ENCODE data around the gene NLRP10. TPM values are rescaled to one million over a fixed set of nuclear protein-coding genes. Genes with fewer than 3 reads are reported as not detected.

Gene NLRP10
- total RNA-seq, 2 experiments from 2014 or later: not detected

DNA sequence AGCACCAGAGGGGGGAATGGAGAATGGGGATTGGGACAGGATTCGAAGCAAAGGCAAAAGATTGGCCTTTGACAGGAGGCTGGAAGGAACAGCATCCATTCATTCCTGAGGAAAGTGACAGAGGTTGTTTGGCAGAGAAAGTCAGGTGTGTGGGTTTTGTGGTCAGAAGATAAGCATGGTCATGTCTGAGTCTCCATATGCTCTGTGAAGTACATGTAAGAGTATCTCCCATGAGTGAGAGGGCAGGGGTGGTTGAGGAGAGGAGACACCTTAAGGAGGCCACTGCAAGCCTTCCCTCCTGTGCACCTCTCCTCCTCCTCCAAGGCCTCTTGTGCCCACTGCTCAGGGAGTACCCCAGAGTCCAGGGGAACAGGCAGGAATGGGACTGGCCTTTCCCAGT lies 1.9 kb upstream of the NLRP10 start:
- POLR2A ChIA-PET: no interaction called here
- Histone ChIP-seq H2AFZ (ENCODE audit: low read length) (no peak overlapping the region), H3K4me1 (ENCODE audit: insufficient read depth, low read length, poor library complexity, severe bottlenecking) (peaks cover 25% of the 10 kb centered on the region), H3K27ac (ENCODE audit: low read depth, low read length, poor library complexity, severe bottlenecking) (no peak overlapping the region), H4K20me1 (ENCODE audit: insufficient read depth, low read length) (no peaks in the 10 kb centered on the region), H3K9me2 (ENCODE audit: insufficient read depth, low read length) (no peaks in the 10 kb centered on the region), H3K79me2 (ENCODE audit: insufficient read depth, low read depth, low read length) (no peaks in the 10 kb centered on the region), H3K9me3 (ENCODE audit: low read length) (no peaks in the 10 kb centered on the region), H3K4me2 (ENCODE audit: low read length) (no peak overlapping the region), H3K4me3 (ENCODE audit: low read depth, low read length, poor library complexity, severe bottlenecking) (no peak overlapping the region), H3K36me3 (ENCODE audit: insufficient read depth, low read length) (no peaks in the 10 kb centered on the region)
- no TSS peak for BruUV-seq (replicated peaks)
- CTCF ChIA-PET (ENCODE audit: unreplicated experiment): no interaction called here
- intact Hi-C loops (cut with micrococcal nuclease; ENCODE audit: unreplicated experiment): no loop called here
- TF ChIP-seq, protein P1, sequence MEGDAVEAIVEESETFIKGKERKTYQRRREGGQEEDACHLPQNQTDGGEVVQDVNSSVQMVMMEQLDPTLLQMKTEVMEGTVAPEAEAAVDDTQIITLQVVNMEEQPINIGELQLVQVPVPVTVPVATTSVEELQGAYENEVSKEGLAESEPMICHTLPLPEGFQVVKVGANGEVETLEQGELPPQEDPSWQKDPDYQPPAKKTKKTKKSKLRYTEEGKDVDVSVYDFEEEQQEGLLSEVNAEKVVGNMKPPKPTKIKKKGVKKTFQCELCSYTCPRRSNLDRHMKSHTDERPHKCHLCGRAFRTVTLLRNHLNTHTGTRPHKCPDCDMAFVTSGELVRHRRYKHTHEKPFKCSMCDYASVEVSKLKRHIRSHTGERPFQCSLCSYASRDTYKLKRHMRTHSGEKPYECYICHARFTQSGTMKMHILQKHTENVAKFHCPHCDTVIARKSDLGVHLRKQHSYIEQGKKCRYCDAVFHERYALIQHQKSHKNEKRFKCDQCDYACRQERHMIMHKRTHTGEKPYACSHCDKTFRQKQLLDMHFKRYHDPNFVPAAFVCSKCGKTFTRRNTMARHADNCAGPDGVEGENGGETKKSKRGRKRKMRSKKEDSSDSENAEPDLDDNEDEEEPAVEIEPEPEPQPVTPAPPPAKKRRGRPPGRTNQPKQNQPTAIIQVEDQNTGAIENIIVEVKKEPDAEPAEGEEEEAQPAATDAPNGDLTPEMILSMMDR (conservative IDR thresholded peaks at IDR 0.05; ENCODE audit: low read length): no peak
- no peak for TF ChIP-seq EZH2phosphoT487 (IDR thresholded peaks at IDR 0.05; ENCODE audit: borderline replicate concordance, low read depth, low read length)
- DNase-seq (ENCODE audit: low spot score): no peak

DNA sequence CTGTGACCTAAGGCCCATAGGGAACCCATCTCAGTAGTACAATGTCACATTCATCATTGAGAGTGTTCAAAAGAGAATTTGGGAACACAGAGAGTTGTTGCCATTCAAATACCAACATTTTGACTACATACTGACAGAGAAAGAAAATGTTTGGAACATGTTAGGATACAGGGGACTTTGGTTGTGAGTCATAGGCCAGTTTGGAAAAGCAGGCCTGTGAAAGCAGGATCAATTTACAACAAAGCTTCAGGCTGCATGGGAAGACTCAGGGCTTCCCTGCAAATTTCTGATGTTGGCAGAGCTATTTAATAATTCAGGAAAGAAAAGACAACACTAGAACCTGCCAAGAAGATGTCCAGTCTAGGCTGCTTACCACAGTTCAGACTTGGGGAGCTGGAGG lies 374 bp downstream of the NLRP10 start:
- H2AFZ ChIP-seq (ENCODE audit: low read length): peak overlapping the region; percentile 79; the same call in 1 of the 2 replicates
- BruUV-seq (replicated peaks): no TSS peak
- ChIA-PET POLR2A (interaction anchor here (0.6 to 1.5 kb wide), 3 partner anchors 11 to 74 kb away, joined by 3 to 4 read pairs (median 4); no protein-coding TSS in a partner anchor), CTCF (ENCODE audit: unreplicated experiment) (no interaction called here)
- peak overlapping the region; percentile 69 for H3K4me2 ChIP-seq (ENCODE audit: low read length)
- intact Hi-C loops (cut with micrococcal nuclease; ENCODE audit: unreplicated experiment): no loop called here
- H3K4me1 ChIP-seq (ENCODE audit: insufficient read depth, low read length, poor library complexity, severe bottlenecking): peaks cover 25% of the 10 kb centered on the region
- H3K4me3 ChIP-seq (ENCODE audit: low read depth, low read length, poor library complexity, severe bottlenecking): no peak overlapping the region
- H3K9me2 ChIP-seq (ENCODE audit: insufficient read depth, low read length): no peaks in the 10 kb centered on the region
- H3K79me2 ChIP-seq (ENCODE audit: insufficient read depth, low read depth, low read length): no peaks in the 10 kb centered on the region
- TF ChIP-seq EZH2phosphoT487 (IDR thresholded peaks at IDR 0.05; ENCODE audit: borderline replicate concordance, low read depth, low read length): no peak
- TF ChIP-seq, protein P1 (conservative IDR thresholded peaks at IDR 0.05; ENCODE audit: low read length): no peak
- no peaks in the 10 kb centered on the region for H3K9me3 ChIP-seq (ENCODE audit: low read length)
- H3K36me3 ChIP-seq (ENCODE audit: insufficient read depth, low read length): no peaks in the 10 kb centered on the region
- DNase-seq (ENCODE audit: low spot score): no peak
- no peaks in the 10 kb centered on the region for H4K20me1 ChIP-seq (ENCODE audit: insufficient read depth, low read length)
- peak overlapping the region; percentile 28 for H3K27ac ChIP-seq (ENCODE audit: low read depth, low read length, poor library complexity, severe bottlenecking)

DNA sequence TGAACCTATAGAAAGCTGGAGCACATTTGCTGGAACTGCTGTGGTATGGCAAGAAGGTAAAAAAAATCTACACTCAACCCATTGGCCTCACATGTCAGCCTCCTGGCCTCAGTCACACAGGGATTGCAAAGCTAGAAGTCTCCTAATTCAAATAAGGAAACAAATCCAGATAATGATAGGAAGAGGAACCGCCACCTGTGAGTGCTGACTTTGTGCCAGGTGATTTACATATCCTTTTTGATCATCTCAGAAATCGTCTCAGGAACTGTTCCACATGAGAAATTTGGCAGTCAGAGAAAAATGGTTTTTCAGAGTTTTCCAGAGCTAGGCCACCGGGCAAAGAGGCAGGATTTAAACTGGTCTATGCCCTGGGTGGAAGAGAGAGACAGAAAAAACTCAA lies 986 bp downstream of the NLRP10 start:
- Histone ChIP-seq H3K36me3 (ENCODE audit: insufficient read depth, low read length) (no peaks in the 10 kb centered on the region), H3K9me3 (ENCODE audit: low read length) (no peaks in the 10 kb centered on the region), H3K4me3 (ENCODE audit: low read depth, low read length, poor library complexity, severe bottlenecking) (peak overlapping the region; percentile 14), H3K4me2 (ENCODE audit: low read length) (peak overlapping the region; percentile 69), H3K79me2 (ENCODE audit: insufficient read depth, low read depth, low read length) (no peaks in the 10 kb centered on the region), H4K20me1 (ENCODE audit: insufficient read depth, low read length) (no peaks in the 10 kb centered on the region), H2AFZ (ENCODE audit: low read length) (peak overlapping the region; percentile 79), H3K9me2 (ENCODE audit: insufficient read depth, low read length) (no peaks in the 10 kb centered on the region), H3K4me1 (ENCODE audit: insufficient read depth, low read length, poor library complexity, severe bottlenecking) (peaks cover 25% of the 10 kb centered on the region), H3K27ac (ENCODE audit: low read depth, low read length, poor library complexity, severe bottlenecking) (peak overlapping the region; percentile 28)
- TF ChIP-seq, protein P1 (conservative IDR thresholded peaks at IDR 0.05; ENCODE audit: low read length): no peak
- TF ChIP-seq EZH2phosphoT487 (IDR thresholded peaks at IDR 0.05; ENCODE audit: borderline replicate concordance, low read depth, low read length): no peak
- POLR2A ChIA-PET: interaction anchor here (0.7 to 1.6 kb wide), 4 partner anchors 11 to 1239 kb away, joined by 3 to 4 read pairs (median 4); no protein-coding TSS in a partner anchor
- CTCF ChIA-PET (ENCODE audit: unreplicated experiment): no interaction called here
- peak; percentile 57 for DNase-seq (ENCODE audit: low spot score)
- no TSS peak for BruUV-seq (replicated peaks)
- intact Hi-C loops (cut with micrococcal nuclease; ENCODE audit: unreplicated experiment): no loop called here
